Measurements from ENCODE around the gene TXNL4A. TPM values are rescaled to one million over a fixed set of nuclear protein-coding genes. Genes with fewer than 3 reads are reported as not detected.

Gene TXNL4A
- total RNA-seq, 1 experiment from 2014 or later, result 178 TPM

GRCh38 chr18:79989195-79989497, 783 bp upstream of the TXNL4A start:
- intact Hi-C loops (cut with micrococcal nuclease), result loop anchor here (1.0 to 10.0 kb wide), 2 partner anchors 44 to 126 kb away; no protein-coding TSS in a partner anchor
- TF ChIP-seq MAX (IDR thresholded peaks at IDR 0.05), result no peak
- TF ChIP-seq TCF7L2 (IDR thresholded peaks at IDR 0.05; ENCODE audit: borderline replicate concordance, extremely low read depth, insufficient read depth, insufficient read length), result no peak
- Histone ChIP-seq H3K4me2 (ENCODE audit: low read length) (peak overlapping the region; percentile 78), H3K4me1 (ENCODE audit: control insufficient read depth in 1 of 2, insufficient read depth in 2 of 2, low read length in 2 of 2) (peaks cover 8 to 23% of the 10 kb centered on the region in 2 experiments), H2AFZ (ENCODE audit: low read depth, low read length, poor library complexity, severe bottlenecking) (no peak overlapping the region), H3K36me3 (ENCODE audit: control insufficient read depth in 1 of 2, insufficient read depth in 2 of 2, low read length in 2 of 2) (peaks cover 12 to 22% of the 10 kb centered on the region in 2 experiments; a peak in 3 of 4 replicates), H3K79me2 (ENCODE audit: insufficient read depth, low read length) (peaks cover 42% of the 10 kb centered on the region), H3K27ac (ENCODE audit: low read depth, low read length) (peak overlapping the region; percentile 97), H3K9ac (ENCODE audit: low read length) (peak overlapping the region; percentile 97), H3K9me3 (ENCODE audit: control insufficient read depth in 1 of 2, insufficient read depth in 1 of 2, low read depth in 1 of 2, low read length in 2 of 2) (no peaks in the 10 kb centered on the region), H3K9me2 (ENCODE audit: insufficient read depth) (no peaks in the 10 kb centered on the region), H3K27me3 (ENCODE audit: insufficient read depth, low read length) (no peaks in the 10 kb centered on the region), H3K4me3 (replicated peaks in 1 of 2; ENCODE audit: low read depth in 1 of 2, low read length in 2 of 2) (peak overlapping the region; percentile 59 to 83), H4K20me1 (ENCODE audit: insufficient read depth) (peaks cover 25% of the 10 kb centered on the region; the same call in 1 of the 2 replicates)
- no TSS peak for BruUV-seq (replicated peaks)
- POLR2A ChIA-PET, result interaction anchor here (1.1 to 3.4 kb wide), 3 partner anchors 22 to 45 kb away, joined by 3 to 16 read pairs (median 5); partner anchors contain the start of genes HSBP1L1 and RBFA
- RAD21 ChIA-PET (ENCODE audit: low non-redundant PET in 1 of 2, low total read pairs in 2 of 2, uncharacterized antibody in 2 of 2, unreplicated experiment in 2 of 2), result interaction anchor here in 1 of 2 experiments (1.2 kb wide), 1 partner anchor 46 kb away, joined by 3 read pairs; no protein-coding TSS in a partner anchor
- DNase-seq (ENCODE audit: low read depth, low spot score), result no peak
- CTCF ChIA-PET, result interaction anchor here (1.0 kb wide), 1 partner anchor 21 kb away, joined by 3 read pairs; no protein-coding TSS in a partner anchor
- peak; percentile 48 for ATAC-seq

- peak overlapping the region; percentile 97 for H3K9ac ChIP-seq (ENCODE audit: low read length)
- BruUV-seq (replicated peaks), result no TSS peak
- peaks cover 8 to 26% of the 10 kb centered on the region in 2 experiments for H3K4me1 ChIP-seq (ENCODE audit: control insufficient read depth in 1 of 2, insufficient read depth in 2 of 2, low read length in 2 of 2)
- CTCF ChIA-PET, result no interaction called here
- DNase-seq (ENCODE audit: low read depth, low spot score) (no peak), ATAC-seq (peak; percentile 64)
- H3K9me2 ChIP-seq (ENCODE audit: insufficient read depth), result no peaks in the 10 kb centered on the region
- POLR2A ChIA-PET, result interaction anchor here (3.4 kb wide), 1 partner anchor 46 kb away, joined by 16 read pairs; the partner anchor contains the start of gene RBFA
- intact Hi-C loops (cut with micrococcal nuclease), result loop anchor here (10.0 kb wide), 1 partner anchor 127 kb away; no protein-coding TSS in a partner anchor
- H4K20me1 ChIP-seq (ENCODE audit: insufficient read depth), result peaks cover 35% of the 10 kb centered on the region; the same call in 1 of the 2 replicates
- H2AFZ ChIP-seq (ENCODE audit: low read depth, low read length, poor library complexity, severe bottlenecking), result no peak overlapping the region
- peak overlapping the region; percentile 97 for H3K27ac ChIP-seq (ENCODE audit: low read depth, low read length)
- H3K9me3 ChIP-seq (ENCODE audit: control insufficient read depth in 1 of 2, insufficient read depth in 1 of 2, low read depth in 1 of 2, low read length in 2 of 2), result no peaks in the 10 kb centered on the region
- peaks cover 12 to 22% of the 10 kb centered on the region in 2 experiments; a peak in 3 of 4 replicates for H3K36me3 ChIP-seq (ENCODE audit: control insufficient read depth in 1 of 2, insufficient read depth in 2 of 2, low read length in 2 of 2)
- H3K4me2 ChIP-seq (ENCODE audit: low read length), result peak overlapping the region; percentile 78
- H3K4me3 ChIP-seq (replicated peaks in 1 of 2; ENCODE audit: low read depth in 1 of 2, low read length in 2 of 2), result peak overlapping the region; percentile 59 to 83
- H3K79me2 ChIP-seq (ENCODE audit: insufficient read depth, low read length), result peaks cover 53% of the 10 kb centered on the region
- RAD21 ChIA-PET (ENCODE audit: low non-redundant PET in 1 of 2, low total read pairs in 2 of 2, uncharacterized antibody in 2 of 2, unreplicated experiment in 2 of 2), result no interaction called here
- no peaks in the 10 kb centered on the region for H3K27me3 ChIP-seq (ENCODE audit: insufficient read depth, low read length)
- TF ChIP-seq SRF (IDR thresholded peaks at IDR 0.05; ENCODE audit: low read depth) (no peak), ZNF274 (IDR thresholded peaks at IDR 0.05; ENCODE audit: low read depth, low read length) (no peak), ATF3 (IDR thresholded peaks at IDR 0.05) (no peak), TCF7L2 (IDR thresholded peaks at IDR 0.05; ENCODE audit: borderline replicate concordance, extremely low read depth, insufficient read depth, insufficient read length) (no peak), RAD21 (IDR thresholded peaks at IDR 0.05; ENCODE audit: low read depth) (peak; percentile 30), POLR2AphosphoS5 (IDR thresholded peaks at IDR 0.05; ENCODE audit: low read depth, low read length) (no peak), ZFX (IDR thresholded peaks at IDR 0.05) (peak; percentile 87), CBX3 (IDR thresholded peaks at IDR 0.05; ENCODE audit: low read depth) (no peak), SP1 (IDR thresholded peaks at IDR 0.05; ENCODE audit: low read depth) (no peak), REST (IDR thresholded peaks at IDR 0.05; ENCODE audit: low read depth) (no peak), ZBTB33 (IDR thresholded peaks at IDR 0.05; ENCODE audit: extremely low read depth, insufficient replicate concordance, low read length) (no peak), EZH2phosphoT487 (IDR thresholded peaks at IDR 0.05; ENCODE audit: borderline replicate concordance) (no peak)
Observed at GRCh38 chr18:79988071-79988450, 302 bp downstream of the TXNL4A start.
